CD4-positive, alpha-beta T cell (primary cell): ENCODE results near the gene FOXRED1. TPM values are rescaled to one million over a fixed set of nuclear protein-coding genes. Genes with fewer than 3 reads are reported as not detected.

Experiments used
- ATAC-seq: fragments of 200-7000 bp; cut with Tn5 transposase; one replicate; pipeline ENCODE4 v1.10.0; 2022; ENCODE audit warnings: mild to moderate bottlenecking; ENCODE audit not compliant: poor library complexity
- CTCF ChIA-PET: fragments of 350-600 bp; sonication (Branson Sonifier 250); formaldehyde crosslinking; loops from one replicate; lab custom pipeline; 2021; ENCODE audit warnings: antibody characterized with exemption, inconsistent platforms; lab: Charles Lee
- POLR2A ChIA-PET: fragments of 350-600 bp; sonication (Branson Sonifier 250); formaldehyde crosslinking; loops from one replicate; lab custom pipeline; 2021; ENCODE audit warnings: antibody characterized with exemption, inconsistent platforms; lab: Charles Lee
- DNase-seq, 14 experiments: peaks; one replicate each; pipeline ENCODE4 v3.0.0-alpha.2; 2013 to 2020; ENCODE audit warnings: mixed read lengths in 2 of 14
- H3K27ac ChIP-seq, 2 donors: one replicate each; pipeline versions ENCODE4 v1.5.1 to v1.7.0; 2013; ENCODE audit warnings: low read length in 2 of 2, low read depth in 1 of 2, mild to moderate bottlenecking in 1 of 2
- H3K27me3 ChIP-seq, 2 experiments: 1 replicate in 1 of 2; 2 replicates in 1 of 2; pipeline versions ENCODE4 v1.6.1 to v1.7.0; 2013; ENCODE audit warnings: low read length in 2 of 2, control low read depth in 1 of 2, mild to moderate bottlenecking in 1 of 2, moderate library complexity in 1 of 2; ENCODE audit not compliant: insufficient read depth in 2 of 2, control insufficient read depth in 1 of 2
- H3K36me3 ChIP-seq: one replicate; pipeline ENCODE4 v1.6.1; 2013; ENCODE audit warnings: low read length, control low read depth; ENCODE audit not compliant: insufficient read depth
- H3K4me1 ChIP-seq: one replicate; pipeline ENCODE4 v1.6.1; 2013; ENCODE audit warnings: low read length, control low read depth; ENCODE audit not compliant: insufficient read depth
- H3K4me3 ChIP-seq: one replicate; pipeline ENCODE4 v1.5.1; 2013; ENCODE audit warnings: mild to moderate bottlenecking, low read length, moderate library complexity
- H3K9me3 ChIP-seq, 2 experiments: 1 replicate in 1 of 2; 2 replicates in 1 of 2; pipeline versions ENCODE4 v1.6.1 to v1.7.0; 2013; ENCODE audit warnings: low read length in 2 of 2, mild to moderate bottlenecking in 2 of 2, control low read depth in 1 of 2, moderate library complexity in 1 of 2; ENCODE audit not compliant: control insufficient read depth in 1 of 2, insufficient read depth in 1 of 2
- H3K27ac Mint-ChIP-seq: one replicate; pipeline ENCODE4 v1.8.0; 2020; ENCODE audit warnings: mixed read lengths
- H3K27me3 Mint-ChIP-seq: one replicate; pipeline ENCODE4 v1.8.0; 2021; ENCODE audit warnings: mixed read lengths
- H3K36me3 Mint-ChIP-seq: one replicate; pipeline ENCODE4 v1.8.0; 2021; ENCODE audit warnings: low read depth, mixed read lengths
- H3K4me1 Mint-ChIP-seq: one replicate; pipeline ENCODE4 v1.8.0; 2021; ENCODE audit warnings: low read depth, mixed read lengths
- H3K4me3 Mint-ChIP-seq: one replicate; pipeline ENCODE4 v1.8.0; 2020; ENCODE audit warnings: mild to moderate bottlenecking, mixed read lengths
- H3K9me3 Mint-ChIP-seq: one replicate; pipeline ENCODE4 v1.8.0; 2020; ENCODE audit warnings: mixed read lengths
- intact Hi-C, 2 experiments: fragments of 100-400 bp; cut with DNase I in 1 of 2; cut with micrococcal nuclease in 1 of 2; formaldehyde crosslinking; loops; one replicate each; pipeline versions ENCODE4 v1.15.1 to v1.9.0; 2023 to 2025; cut with DNase I, micrococcal nuclease
- total RNA-seq, 174 experiments: library from RNA in 2 of 174; stranded (reverse) in 2 of 174; gene quantifications; one replicate each; pipeline ENCODE4 v1.2.3 and lab custom pipeline; 2021 to 2026
- TF ChIP-seq, protein P1 (sequence below): fragments of 200-600 bp; IDR thresholded peaks from one replicate; pipeline ENCODE4 v1.8.0; 2022; ENCODE audit warnings: antibody characterized with exemption, mild to moderate bottlenecking

FOXRED1 gene
- total RNA-seq, 2 experiments from 2014 or later, result 25.3 to 29.0 TPM

DNA sequence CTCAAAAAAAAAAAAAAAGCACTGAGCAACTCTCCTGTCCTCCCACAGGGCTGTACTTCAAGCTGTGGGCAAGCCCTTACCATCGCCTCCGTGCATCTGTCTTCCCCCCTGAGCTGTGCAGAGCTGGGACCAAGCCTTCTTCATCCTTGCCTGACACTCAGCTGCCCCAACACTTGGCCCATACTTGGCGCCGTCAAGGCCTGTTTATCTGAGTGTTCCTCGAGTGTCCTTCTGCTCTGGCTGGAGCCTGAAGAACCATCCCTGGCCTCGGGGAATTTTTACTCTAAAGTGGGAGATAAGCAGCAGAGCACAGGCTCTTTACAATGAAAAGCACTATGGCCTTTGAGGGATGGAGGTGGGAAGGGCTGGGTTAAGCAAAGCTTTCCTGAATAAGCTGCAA lies 12.3 kb downstream of the FOXRED1 start:
- Mint-ChIP-seq H3K4me1 (peaks cover 51% of the 10 kb centered on the region), H3K27ac (peak overlapping the region; percentile 99), H3K9me3 (no peaks in the 10 kb centered on the region), H3K27me3 (no peaks in the 10 kb centered on the region), H3K36me3 (peaks cover 31% of the 10 kb centered on the region), H3K4me3 (peak overlapping the region; percentile 95)
- intact Hi-C loops, result loop anchor here in 1 of 2 experiments (1.0 to 10.0 kb wide), 3 partner anchors 11 to 1324 kb away; partner anchors contain the start of gene CHEK1
- TF ChIP-seq, protein P1, sequence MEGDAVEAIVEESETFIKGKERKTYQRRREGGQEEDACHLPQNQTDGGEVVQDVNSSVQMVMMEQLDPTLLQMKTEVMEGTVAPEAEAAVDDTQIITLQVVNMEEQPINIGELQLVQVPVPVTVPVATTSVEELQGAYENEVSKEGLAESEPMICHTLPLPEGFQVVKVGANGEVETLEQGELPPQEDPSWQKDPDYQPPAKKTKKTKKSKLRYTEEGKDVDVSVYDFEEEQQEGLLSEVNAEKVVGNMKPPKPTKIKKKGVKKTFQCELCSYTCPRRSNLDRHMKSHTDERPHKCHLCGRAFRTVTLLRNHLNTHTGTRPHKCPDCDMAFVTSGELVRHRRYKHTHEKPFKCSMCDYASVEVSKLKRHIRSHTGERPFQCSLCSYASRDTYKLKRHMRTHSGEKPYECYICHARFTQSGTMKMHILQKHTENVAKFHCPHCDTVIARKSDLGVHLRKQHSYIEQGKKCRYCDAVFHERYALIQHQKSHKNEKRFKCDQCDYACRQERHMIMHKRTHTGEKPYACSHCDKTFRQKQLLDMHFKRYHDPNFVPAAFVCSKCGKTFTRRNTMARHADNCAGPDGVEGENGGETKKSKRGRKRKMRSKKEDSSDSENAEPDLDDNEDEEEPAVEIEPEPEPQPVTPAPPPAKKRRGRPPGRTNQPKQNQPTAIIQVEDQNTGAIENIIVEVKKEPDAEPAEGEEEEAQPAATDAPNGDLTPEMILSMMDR, result no peak
- Histone ChIP-seq H3K4me3 (no peak overlapping the region), H3K36me3 (peaks cover 13% of the 10 kb centered on the region), H3K4me1 (peaks cover 56% of the 10 kb centered on the region), H3K27ac (no peak overlapping the region), H3K27me3 (no peaks in the 10 kb centered on the region), H3K9me3 (no peaks in the 10 kb centered on the region)
- ChIA-PET CTCF (no interaction called here), POLR2A (interaction anchor here (1.8 to 5.0 kb wide), 4 partner anchors 12 to 394 kb away, joined by 7 to 77 read pairs (median 20); partner anchors contain the start of genes DCPS, FOXRED1, HYLS1 and SRPRA)
- no peak for ATAC-seq
- no peak for DNase-seq

DNA sequence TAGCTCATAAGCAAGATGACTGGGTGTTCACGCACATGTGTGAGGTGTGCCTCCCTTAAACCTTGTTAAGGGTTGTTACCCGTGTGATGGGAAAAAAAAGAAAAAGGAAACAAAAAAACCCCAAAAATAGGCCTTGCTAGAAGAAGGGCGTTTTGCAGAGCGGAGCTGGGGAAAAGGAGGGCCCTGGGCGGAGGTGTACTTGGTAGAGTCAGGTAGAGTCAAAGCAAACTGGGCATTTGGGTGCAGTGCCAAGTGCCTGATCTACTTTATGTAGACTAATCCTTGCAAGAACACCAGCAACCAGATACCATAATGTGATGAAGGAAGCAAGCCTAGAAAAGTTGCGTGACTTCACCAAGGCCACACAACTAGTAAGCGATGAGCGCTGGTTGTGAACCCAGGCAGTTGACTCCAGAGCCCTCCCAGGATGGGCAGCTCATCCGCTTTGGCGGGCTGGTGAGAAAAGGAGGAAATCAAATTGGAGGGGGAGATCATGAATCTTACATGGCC lies 12.8 kb downstream of the FOXRED1 start:
- Histone ChIP-seq H3K27ac (peak overlapping the region in 1 of 2 donors; percentile 54), H3K4me3 (peak overlapping the region; percentile 89), H3K9me3 (no peaks in the 10 kb centered on the region), H3K4me1 (peaks cover 56% of the 10 kb centered on the region), H3K36me3 (peaks cover 13% of the 10 kb centered on the region), H3K27me3 (no peaks in the 10 kb centered on the region)
- no peak for ATAC-seq
- Mint-ChIP-seq H3K36me3 (peaks cover 36% of the 10 kb centered on the region), H3K4me3 (peak overlapping the region; percentile 95), H3K4me1 (peaks cover 56% of the 10 kb centered on the region), H3K27ac (peak overlapping the region; percentile 99), H3K9me3 (no peaks in the 10 kb centered on the region), H3K27me3 (no peaks in the 10 kb centered on the region)
- DNase-seq, result no peak
- ChIA-PET POLR2A (interaction anchor here (0.9 to 5.0 kb wide), 7 partner anchors 13 to 394 kb away, joined by 4 to 77 read pairs (median 8); partner anchors contain the start of genes DCPS, FAM118B, FOXRED1 and HYLS1), CTCF (no interaction called here)
- intact Hi-C loops, result loop anchor here (1.0 to 10.0 kb wide), 5 partner anchors 11 to 1324 kb away; partner anchors contain the start of genes CHEK1 (in 1 of the 2) and SRPRA (in 1 of the 2)
- TF ChIP-seq, protein P1, result no peak

DNA sequence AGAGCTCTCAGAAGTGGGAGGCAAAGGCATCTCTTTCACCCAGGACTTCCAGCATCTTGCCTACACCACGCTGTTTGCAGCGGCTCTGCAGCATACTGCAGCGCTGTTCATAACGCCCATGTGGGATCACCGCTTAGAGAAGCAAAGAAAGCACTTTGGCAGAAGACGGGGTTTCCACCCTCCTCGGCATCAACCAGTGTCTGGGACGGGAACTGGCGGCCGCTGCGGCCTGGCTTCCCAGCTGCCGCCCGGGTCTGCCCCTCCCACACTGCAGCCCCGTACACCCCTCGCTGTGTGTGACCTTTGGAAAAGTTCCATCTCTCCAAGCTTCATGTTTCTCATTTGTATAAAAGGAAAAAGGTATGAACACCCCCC lies 13.4 kb downstream of the FOXRED1 start:
- DNase-seq, result peak; percentile 25 to 71 (median 38)
- peak overlapping the region; percentile 99 for H3K27ac Mint-ChIP-seq
- peaks cover 59% of the 10 kb centered on the region for H3K4me1 Mint-ChIP-seq
- peak; percentile 63 for ATAC-seq
- peaks cover 10% of the 10 kb centered on the region for H3K36me3 ChIP-seq
- peak overlapping the region; percentile 89 for H3K4me3 ChIP-seq
- peaks cover 38% of the 10 kb centered on the region for H3K36me3 Mint-ChIP-seq
- POLR2A ChIA-PET, result interaction anchor here (0.7 to 5.0 kb wide), 10 partner anchors 10 to 1536 kb away, joined by 3 to 77 read pairs (median 7); partner anchors contain the start of genes DCPS, FAM118B, FOXRED1 and HYLS1
- peak overlapping the region; percentile 95 for H3K4me3 Mint-ChIP-seq
- intact Hi-C loops, result loop anchor here (1.0 to 10.0 kb wide), 4 partner anchors 14 to 1325 kb away; partner anchors contain the start of genes CHEK1 (in 1 of the 2) and SRPRA (in 1 of the 2)
- H3K27me3 Mint-ChIP-seq, result no peaks in the 10 kb centered on the region
- CTCF ChIA-PET, result no interaction called here
- H3K27me3 ChIP-seq, result no peaks in the 10 kb centered on the region
- H3K9me3 ChIP-seq, result no peaks in the 10 kb centered on the region
- TF ChIP-seq, protein P1, result no peak
- peak overlapping the region; percentile 77 to 80 for H3K27ac ChIP-seq
- peaks cover 56% of the 10 kb centered on the region for H3K4me1 ChIP-seq
- H3K9me3 Mint-ChIP-seq, result no peaks in the 10 kb centered on the region
